NCI-H345 treated with DMSO at 0.1 percent for 48 hours (cell line): ENCODE measurements around the gene ANAPC10.
"Not testable (repeated sequence)": the region's sequence is repeated elsewhere in the genome, so short reads cannot be mapped to it uniquely, and the experiment has no call there.

Source experiments
- DNase-seq: peaks from one replicate; lab custom pipeline; 2025; ENCODE audit not compliant: unreplicated experiment; lab: John Stamatoyannopoulos, UW

ANAPC10 gene

GRCh38 chr4:145097821-145098674, at the start of gene ANAPC10, which contains the start of gene ABCE1:
Gene ANAPC10, minus strand, starts transcription at chr4:145098196. Its CDS starts 2,097 bp downstream, at chr4:145096099.
Gene ABCE1, plus strand, starts transcription at chr4:145098311. Its CDS starts 6,102 bp downstream, at chr4:145104413.
- peak; percentile 80 for DNase-seq

- DNase-seq: not testable (repeated sequence)
These were observed 38.2 kb upstream of the ANAPC10 start for GRCh38 chr4:145136219-145136618.

GRCh38 chr4:145132511-145133098, 34.6 kb upstream of the ANAPC10 start:
- DNase-seq: no peak

GRCh38 chr4:145131848-145132247, 33.9 kb upstream of the ANAPC10 start:
- no peak for DNase-seq

- DNase-seq: no peak
These were observed 32.9 kb upstream of the ANAPC10 start for GRCh38 chr4:145130788-145131399.

GRCh38 chr4:145130130-145130529, 32.1 kb upstream of the ANAPC10 start:
- no peak for DNase-seq

- no peak for DNase-seq
These were observed 27.4 kb upstream of the ANAPC10 start for GRCh38 chr4:145125396-145125795.

- DNase-seq: no peak
These were observed 10.1 kb upstream of the ANAPC10 start for GRCh38 chr4:145108128-145108527.

GRCh38 chr4:145107126-145107525, 9.1 kb upstream of the ANAPC10 start:
- DNase-seq: no peak

GRCh38 chr4:145103496-145103895, 5.5 kb upstream of the ANAPC10 start:
- DNase-seq: no peak

- no peak for DNase-seq
These were observed 4.6 kb upstream of the ANAPC10 start for GRCh38 chr4:145102619-145103018.

GRCh38 chr4:145101091-145101490, 3.1 kb upstream of the ANAPC10 start:
- DNase-seq: no peak

GRCh38 chr4:145099653-145100052, 1.7 kb upstream of the ANAPC10 start:
- DNase-seq: no peak

- DNase-seq: no peak
These were observed 660 bp upstream of the ANAPC10 start for GRCh38 chr4:145098675-145099037.

GRCh38 chr4:145097331-145097820, 620 bp downstream of the ANAPC10 start:
- no peak for DNase-seq

- no peak for DNase-seq
These were observed 4.4 kb downstream of the ANAPC10 start for GRCh38 chr4:145093638-145094037.

- DNase-seq: no peak
These were observed 7.6 kb downstream of the ANAPC10 start for GRCh38 chr4:145090380-145090779.

GRCh38 chr4:145083891-145084605, 13.9 kb downstream of the ANAPC10 start:
- no peak for DNase-seq

GRCh38 chr4:145081756-145082155, 16.2 kb downstream of the ANAPC10 start:
- DNase-seq: no peak

GRCh38 chr4:145076469-145076855, 21.5 kb downstream of the ANAPC10 start:
- no peak for DNase-seq
